Mesendoderm (in vitro differentiated cells): ENCODE measurements around the gene STX5.
"Not testable (repeated sequence)": the region's sequence is repeated elsewhere in the genome, so short reads cannot be mapped to it uniquely, and the experiment has no call there.

Experiments used
- DNase-seq: peaks from one replicate; pipeline ENCODE4 v3.0.0; 2013
- H2AK5ac ChIP-seq: 2 replicates; pipeline ENCODE4 v1.6.1; 2013; ENCODE audit warnings: low read length, inconsistent platforms
- H2BK120ac ChIP-seq: 2 replicates; pipeline ENCODE4 v1.6.1; 2013; ENCODE audit warnings: low read depth, mild to moderate bottlenecking, low read length, moderate library complexity, mixed read lengths
- H2BK15ac ChIP-seq: replicated peaks from 2 replicates; pipeline ENCODE4 v1.6.1; 2013; ENCODE audit warnings: low read depth, mild to moderate bottlenecking, moderate library complexity
- H2BK5ac ChIP-seq: 2 replicates; pipeline ENCODE4 v1.6.1; 2013; ENCODE audit warnings: low read length, inconsistent platforms
- H3K18ac ChIP-seq: 2 replicates; pipeline ENCODE4 v1.6.1; 2013; ENCODE audit warnings: mild to moderate bottlenecking, low read length, mixed read lengths
- H3K23ac ChIP-seq: one replicate; pipeline ENCODE4 v1.6.1; 2013; ENCODE audit warnings: low read length
- H3K27ac ChIP-seq: 2 replicates; pipeline ENCODE4 v1.5.1; 2013; ENCODE audit warnings: low read depth, mild to moderate bottlenecking, inconsistent platforms, low read length, moderate library complexity
- H3K27me3 ChIP-seq: 2 replicates; pipeline ENCODE4 v1.6.1; 2013; ENCODE audit warnings: low read length, control low read depth, mild to moderate bottlenecking, inconsistent platforms; ENCODE audit not compliant: insufficient read depth, poor library complexity
- H3K36me3 ChIP-seq: 2 replicates; pipeline ENCODE4 v1.6.1; 2013; ENCODE audit warnings: low read length, inconsistent platforms; ENCODE audit not compliant: control insufficient read depth, insufficient read depth
- H3K4ac ChIP-seq: one replicate; pipeline ENCODE4 v1.6.1; 2013; ENCODE audit warnings: low read depth, mild to moderate bottlenecking, low read length, moderate library complexity
- H3K4me1 ChIP-seq: 2 replicates; pipeline ENCODE4 v1.6.1; 2013; ENCODE audit warnings: low read depth, low read length, inconsistent platforms; ENCODE audit not compliant: control insufficient read depth
- H3K4me2 ChIP-seq: 2 replicates; pipeline ENCODE4 v1.6.1; 2013; ENCODE audit warnings: low read length
- H3K4me3 ChIP-seq: 2 replicates; pipeline ENCODE4 v1.5.1; 2013; ENCODE audit warnings: mild to moderate bottlenecking, low read length
- H3K56ac ChIP-seq: one replicate; pipeline ENCODE4 v1.6.1; 2013; ENCODE audit warnings: low read length
- H3K79me1 ChIP-seq: 2 replicates; pipeline ENCODE4 v1.6.1; 2013; ENCODE audit warnings: low read length, inconsistent platforms
- H3K79me2 ChIP-seq: 2 replicates; pipeline ENCODE4 v1.6.1; 2013; ENCODE audit warnings: mild to moderate bottlenecking, low read length; ENCODE audit not compliant: control insufficient read depth, insufficient read depth
- H3K9ac ChIP-seq: 2 replicates; pipeline ENCODE4 v1.6.1; 2013; ENCODE audit warnings: low read length, inconsistent platforms
- H4K5ac ChIP-seq: one replicate; pipeline ENCODE4 v1.6.1; 2013; ENCODE audit warnings: low read length
- H4K8ac ChIP-seq: one replicate; pipeline ENCODE4 v1.6.1; 2013; ENCODE audit warnings: low read depth, mild to moderate bottlenecking, control low read depth, low read length, moderate library complexity
- WGBS: extraction: QIAGEN DNeasy Blood & Tissue Kit; methylation state at CpG from one replicate; pipeline ENCODE4 v1.1.7; 2013; ENCODE audit warnings: low lambda C conversion rate, missing lambda C conversion rate; ENCODE audit not compliant: insufficient coverage; ENCODE audit errors: extremely low coverage; 5-methylcytosine and 5-hydroxymethylcytosine counted together

The STX5 gene

GRCh38 chr11:62839050-62839945 is 7.4 kb upstream of the STX5 start, which contains the start of gene WDR74:
WDR74 (minus strand) TSS chr11:62839590; CDS start chr11:62839570, 20 bp downstream.
- Histone ChIP-seq H2BK15ac (no peak within 1 kb of the TSS), H3K23ac (peak within 1 kb of the TSS; percentile 85), H3K18ac (peak within 1 kb of the TSS; percentile 82), H3K4me1 (peaks cover 2% of the 10 kb centered on the region), H3K27me3 (no peaks in the 10 kb centered on the region), H3K79me2 (peaks cover 17% of the 10 kb centered on the region), H3K56ac (peak within 1 kb of the TSS; percentile 100), H3K4ac (peak within 1 kb of the TSS; percentile 78), H3K4me3 (peak within 1 kb of the TSS; percentile 100), H2AK5ac (peak within 1 kb of the TSS; percentile 93), H4K5ac (peak within 1 kb of the TSS; percentile 21), H3K9ac (peak within 1 kb of the TSS; percentile 99), H4K8ac (peak within 1 kb of the TSS; percentile 91), H3K79me1 (peaks cover 13% of the 10 kb centered on the region), H3K36me3 (peaks cover 2% of the 10 kb centered on the region), H2BK5ac (peak within 1 kb of the TSS; percentile 76), H3K4me2 (peak within 1 kb of the TSS; percentile 93), H3K27ac (peak within 1 kb of the TSS; percentile 82), H2BK120ac (no peak within 1 kb of the TSS)
- DNase-seq: peak; percentile 95
- no CpG with 5 or more reads among the region's 62 CpGs for WGBS

- no peak overlapping the region for H3K56ac ChIP-seq
- H3K27ac ChIP-seq: no peak overlapping the region
- no peak overlapping the region for H2BK5ac ChIP-seq
- no peaks in the 10 kb centered on the region for H3K4me1 ChIP-seq
- no CpG with 5 or more reads among the region's 8 CpGs for WGBS
- H3K4me3 ChIP-seq: no peak overlapping the region
- no peak overlapping the region for H2BK120ac ChIP-seq
- no peak overlapping the region for H3K4me2 ChIP-seq
- H4K8ac ChIP-seq: no peak overlapping the region
- H2BK15ac ChIP-seq: no peak overlapping the region
- no peak overlapping the region for H3K4ac ChIP-seq
- no peak overlapping the region for H3K9ac ChIP-seq
- H3K36me3 ChIP-seq: peaks cover 8% of the 10 kb centered on the region
- H3K27me3 ChIP-seq: no peaks in the 10 kb centered on the region
- H3K18ac ChIP-seq: no peak overlapping the region
- H3K23ac ChIP-seq: no peak overlapping the region
- peaks cover 21% of the 10 kb centered on the region for H3K79me2 ChIP-seq
- no peak overlapping the region for H4K5ac ChIP-seq
- no peak for DNase-seq
- H2AK5ac ChIP-seq: no peak overlapping the region
- H3K79me1 ChIP-seq: peaks cover 15% of the 10 kb centered on the region
These were observed 3.5 kb upstream of the STX5 start for GRCh38 chr11:62835336-62835735.

- Histone ChIP-seq H3K18ac (peak within 1 kb of the TSS; percentile 82), H3K4me3 (peak within 1 kb of the TSS; percentile 92), H3K56ac (peak within 1 kb of the TSS; percentile 97), H2BK15ac (no peak within 1 kb of the TSS), H2BK5ac (no peak within 1 kb of the TSS), H2AK5ac (no peak within 1 kb of the TSS), H3K27ac (peak within 1 kb of the TSS; percentile 78), H3K9ac (peak within 1 kb of the TSS; percentile 92), H4K5ac (no peak within 1 kb of the TSS), H3K4ac (peak within 1 kb of the TSS; percentile 66), H3K4me1 (no peaks in the 10 kb centered on the region), H3K4me2 (peak within 1 kb of the TSS; percentile 63), H3K79me1 (peaks cover 14% of the 10 kb centered on the region), H3K79me2 (peaks cover 16% of the 10 kb centered on the region), H3K36me3 (peaks cover 8% of the 10 kb centered on the region), H2BK120ac (peak within 1 kb of the TSS; percentile 63), H3K23ac (no peak within 1 kb of the TSS), H3K27me3 (no peaks in the 10 kb centered on the region), H4K8ac (no peak within 1 kb of the TSS)
- WGBS: no CpG with 5 or more reads among the region's 40 CpGs
- no peak for DNase-seq
These were observed 734 bp upstream of the STX5 start, which contains the start of gene TEX54 for GRCh38 chr11:62832336-62833234. TEX54 (minus strand) TSS chr11:62832841.

GRCh38 chr11:62830904-62831519 is 839 bp downstream of the STX5 start:
- Histone ChIP-seq H3K79me2 (peaks cover 13% of the 10 kb centered on the region), H3K18ac (peak overlapping the region; percentile 91), H3K56ac (peak overlapping the region; percentile 95), H3K23ac (no peak overlapping the region), H3K4me3 (peak overlapping the region; percentile 90), H2AK5ac (no peak overlapping the region), H3K9ac (peak overlapping the region; percentile 90), H3K27me3 (no peaks in the 10 kb centered on the region), H3K4ac (no peak overlapping the region), H3K36me3 (peaks cover 8% of the 10 kb centered on the region), H4K8ac (no peak overlapping the region), H4K5ac (no peak overlapping the region), H3K4me2 (peak overlapping the region; percentile 90), H3K79me1 (peaks cover 13% of the 10 kb centered on the region), H3K27ac (peak overlapping the region; percentile 92), H2BK5ac (peak overlapping the region; percentile 80), H3K4me1 (no peaks in the 10 kb centered on the region), H2BK15ac (no peak overlapping the region), H2BK120ac (no peak overlapping the region)
- no CpG with 5 or more reads among the region's 33 CpGs for WGBS
- peak; percentile 87 for DNase-seq

- no CpG with 5 or more reads among the region's 8 CpGs for WGBS
- H3K18ac ChIP-seq: not testable (repeated sequence)
These were observed 3.7 kb downstream of the STX5 start for GRCh38 chr11:62828130-62828529.

More at GRCh38 chr11:62828130-62828529, 3.7 kb downstream of the STX5 start:
- H3K4me3 ChIP-seq, H3K4me2 ChIP-seq, H3K4me1 ChIP-seq, H3K23ac ChIP-seq, H3K27me3 ChIP-seq, H3K27ac ChIP-seq, H3K9ac ChIP-seq, H2BK15ac ChIP-seq, DNase-seq, H3K4ac ChIP-seq, H3K56ac ChIP-seq, H2BK120ac ChIP-seq, H3K79me1 ChIP-seq, H2AK5ac ChIP-seq, H4K8ac ChIP-seq, H2BK5ac ChIP-seq, H3K36me3 ChIP-seq, H4K5ac ChIP-seq: not testable (repeated sequence)
- peaks cover 11% of the 10 kb centered on the region for H3K79me2 ChIP-seq
